DOHH2 (cell line): ENCODE results near the gene UBE2N.

Experiments
- H3F3A ChIP-seq: fragments of 200-600 bp; sonication (generic), shearing (Covaris generic); 2 replicates; pipeline ENCODE4 v1.6.0; 2016; ENCODE audit warnings: antibody characterized with exemption, mild to moderate bottlenecking; ENCODE audit not compliant: control insufficient read depth, insufficient read depth
- H3K27ac ChIP-seq: fragments of 200-600 bp; sonication (generic); 2 replicates; pipeline ENCODE4 v1.5.1; 2014; ENCODE audit warnings: low read depth, mild to moderate bottlenecking, low read length, moderate library complexity
- H3K27me3 ChIP-seq: fragments of 200-600 bp; sonication (generic); 2 replicates; pipeline ENCODE4 v1.6.1; 2014; ENCODE audit warnings: mild to moderate bottlenecking, low read length, mixed read lengths; ENCODE audit not compliant: control insufficient read depth
- H3K36me3 ChIP-seq: fragments of 200-600 bp; sonication (generic); 2 replicates; pipeline ENCODE4 v1.6.1; 2014; ENCODE audit warnings: mild to moderate bottlenecking, low read length, moderate library complexity, mixed read lengths; ENCODE audit not compliant: control insufficient read depth
- H3K4me1 ChIP-seq: fragments of 200-600 bp; sonication (generic); 2 replicates; pipeline ENCODE4 v1.6.1; 2014; ENCODE audit warnings: mild to moderate bottlenecking, low read length, mixed read lengths; ENCODE audit not compliant: control insufficient read depth
- H3K4me2 ChIP-seq: fragments of 200-600 bp; sonication (generic); 2 replicates; pipeline ENCODE4 v1.6.0; 2014; ENCODE audit warnings: mild to moderate bottlenecking, low read length, moderate library complexity
- H3K4me3 ChIP-seq: fragments of 200-600 bp; sonication (generic); 2 replicates; pipeline ENCODE4 v1.5.1; 2014; ENCODE audit warnings: mild to moderate bottlenecking, low read length, mixed read lengths
- H3K79me2 ChIP-seq: fragments of 200-600 bp; sonication (generic); 2 replicates; pipeline ENCODE4 v1.6.1; 2014; ENCODE audit warnings: mild to moderate bottlenecking, low read length, mixed read lengths; ENCODE audit not compliant: control insufficient read depth
- H3K9me2 ChIP-seq: fragments of 200-600 bp; sonication (generic); replicated peaks from 2 replicates; pipeline ENCODE4 v1.6.1; 2014; ENCODE audit warnings: mild to moderate bottlenecking, low read length, mixed read lengths; ENCODE audit not compliant: control insufficient read depth
- H3K9me3 ChIP-seq: fragments of 200-600 bp; sonication (generic); 2 replicates; pipeline ENCODE4 v1.6.1; 2014; ENCODE audit warnings: antibody characterized with exemption, low read length, mixed read lengths; ENCODE audit not compliant: control insufficient read depth, insufficient read depth
- H4K20me1 ChIP-seq: fragments of 200-600 bp; sonication (generic); 2 replicates; pipeline ENCODE4 v1.6.0; 2014; ENCODE audit warnings: low read depth, mild to moderate bottlenecking, antibody characterized with exemption, low read length, moderate library complexity; ENCODE audit not compliant: control insufficient read depth, insufficient read depth
- EZH2phosphoT487 ChIP-seq: fragments of 200-600 bp; sonication (generic); IDR thresholded peaks from 2 replicates; pipeline ENCODE4 v1.6.1; 2017; ENCODE audit warnings: borderline replicate concordance, mild to moderate bottlenecking, antibody characterized with exemption, low read length, moderate library complexity, mixed read lengths
- TF ChIP-seq, protein P1 (sequence below): fragments of 200-600 bp; sonication (generic); IDR thresholded peaks from one replicate; pipeline ENCODE4 v1.5.1; 2014; ENCODE audit warnings: antibody characterized with exemption, mild to moderate bottlenecking, low read depth, low read length; ENCODE audit not compliant: poor library complexity, severe bottlenecking

Gene UBE2N

GRCh38 chr12:93449277-93449676 lies 7.5 kb upstream of the UBE2N start:
- Histone ChIP-seq H3K9me3 (no peaks in the 10 kb centered on the region), H3K4me3 (no peak overlapping the region), H3K79me2 (no peaks in the 10 kb centered on the region), H3K4me2 (no peak overlapping the region), H3K4me1 (peaks cover 12% of the 10 kb centered on the region), H3F3A (no peaks in the 10 kb centered on the region), H3K9me2 (no peaks in the 10 kb centered on the region), H4K20me1 (no peaks in the 10 kb centered on the region), H3K27me3 (no peaks in the 10 kb centered on the region), H3K36me3 (no peaks in the 10 kb centered on the region), H3K27ac (no peak overlapping the region)
- TF ChIP-seq, protein P1, sequence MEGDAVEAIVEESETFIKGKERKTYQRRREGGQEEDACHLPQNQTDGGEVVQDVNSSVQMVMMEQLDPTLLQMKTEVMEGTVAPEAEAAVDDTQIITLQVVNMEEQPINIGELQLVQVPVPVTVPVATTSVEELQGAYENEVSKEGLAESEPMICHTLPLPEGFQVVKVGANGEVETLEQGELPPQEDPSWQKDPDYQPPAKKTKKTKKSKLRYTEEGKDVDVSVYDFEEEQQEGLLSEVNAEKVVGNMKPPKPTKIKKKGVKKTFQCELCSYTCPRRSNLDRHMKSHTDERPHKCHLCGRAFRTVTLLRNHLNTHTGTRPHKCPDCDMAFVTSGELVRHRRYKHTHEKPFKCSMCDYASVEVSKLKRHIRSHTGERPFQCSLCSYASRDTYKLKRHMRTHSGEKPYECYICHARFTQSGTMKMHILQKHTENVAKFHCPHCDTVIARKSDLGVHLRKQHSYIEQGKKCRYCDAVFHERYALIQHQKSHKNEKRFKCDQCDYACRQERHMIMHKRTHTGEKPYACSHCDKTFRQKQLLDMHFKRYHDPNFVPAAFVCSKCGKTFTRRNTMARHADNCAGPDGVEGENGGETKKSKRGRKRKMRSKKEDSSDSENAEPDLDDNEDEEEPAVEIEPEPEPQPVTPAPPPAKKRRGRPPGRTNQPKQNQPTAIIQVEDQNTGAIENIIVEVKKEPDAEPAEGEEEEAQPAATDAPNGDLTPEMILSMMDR: no peak
- TF ChIP-seq EZH2phosphoT487: no peak

GRCh38 chr12:93448796-93449195 lies 7.0 kb upstream of the UBE2N start:
- Histone ChIP-seq H3K4me2 (no peak overlapping the region), H3K79me2 (peaks cover under 1% of the 10 kb centered on the region; the same call in 1 of the 2 replicates), H3K27me3 (no peaks in the 10 kb centered on the region), H3K27ac (no peak overlapping the region), H3K36me3 (no peaks in the 10 kb centered on the region), H3K9me2 (no peaks in the 10 kb centered on the region), H3K4me1 (peaks cover 14% of the 10 kb centered on the region), H3K4me3 (no peak overlapping the region), H4K20me1 (no peaks in the 10 kb centered on the region), H3K9me3 (no peaks in the 10 kb centered on the region), H3F3A (no peaks in the 10 kb centered on the region)
- no peak for TF ChIP-seq EZH2phosphoT487
- TF ChIP-seq, protein P1: no peak

DNA sequence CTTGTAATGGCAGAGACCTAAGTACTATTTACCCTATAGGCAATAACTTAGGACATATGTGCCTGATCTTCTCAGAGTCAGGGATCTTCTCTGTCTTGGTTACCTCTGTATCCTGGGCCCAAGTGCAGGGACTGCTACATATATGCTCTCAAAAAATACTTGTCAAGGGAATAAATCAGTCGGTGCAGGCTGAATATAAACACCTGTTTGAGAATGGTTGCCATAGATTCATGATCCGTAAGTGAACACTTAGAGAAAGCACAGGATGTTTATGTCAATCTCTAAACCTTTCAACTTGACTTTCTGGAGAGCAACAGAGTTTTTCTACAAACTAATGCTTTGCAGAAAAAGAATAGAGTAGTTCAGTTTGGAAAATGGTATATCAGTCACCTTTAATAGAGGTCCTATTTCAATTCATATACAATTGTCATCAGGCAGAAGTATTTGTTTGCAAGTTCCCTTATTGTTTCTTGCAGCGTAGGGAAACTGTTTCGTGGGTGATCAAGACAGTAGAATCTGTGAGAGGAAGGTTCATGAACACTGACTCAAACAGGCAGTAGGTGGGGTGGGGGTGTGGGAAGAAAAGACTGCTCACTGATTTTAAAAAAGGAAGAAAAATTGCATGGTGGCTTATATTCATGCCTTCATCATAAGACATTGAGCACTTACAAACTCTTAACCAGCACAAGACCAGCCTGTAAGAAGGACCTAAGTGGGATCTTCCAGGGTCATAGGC lies 6.0 kb upstream of the UBE2N start:
- Histone ChIP-seq H3K4me3 (no peak overlapping the region), H3K4me2 (no peak overlapping the region), H3K27me3 (no peaks in the 10 kb centered on the region), H4K20me1 (no peaks in the 10 kb centered on the region), H3K79me2 (peaks cover 9% of the 10 kb centered on the region), H3K36me3 (no peaks in the 10 kb centered on the region), H3K9me3 (no peaks in the 10 kb centered on the region), H3K4me1 (peaks cover 25% of the 10 kb centered on the region), H3K9me2 (no peaks in the 10 kb centered on the region), H3K27ac (no peak overlapping the region), H3F3A (0 out of 2 replicates have a peak, but pooled peaks cover 3% of the 10 kb centered on the region)
- TF ChIP-seq, protein P1: no peak
- TF ChIP-seq EZH2phosphoT487: no peak
